Body of pancreas (tissue), 4 donors: ENCODE results near the gene PEX14. TPM values are rescaled to one million over a fixed set of nuclear protein-coding genes. Genes with fewer than 3 reads are reported as not detected.

Experiments used
- ATAC-seq: fragments of 150-250 bp; one replicate; pipeline ENCODE4 v1.9.1; 2016
- DNase-seq, 4 donors: peaks; one replicate each; pipeline ENCODE4 v3.0.0-alpha.2; 2019
- H3K27ac ChIP-seq, 4 donors: fragments of 200-600 bp; sonication (generic); 1 replicate in 3 of 4; 2 replicates in 1 of 4; pipeline versions ENCODE4 v1.5.1 to v1.6.1; 2016 to 2019; ENCODE audit warnings: mild to moderate bottlenecking in 1 of 4, mixed read lengths in 1 of 4, moderate library complexity in 1 of 4
- H3K27me3 ChIP-seq, 2 donors: fragments of 200-600 bp; sonication (generic); one replicate each; pipeline ENCODE4 v1.6.0; 2016; ENCODE audit warnings: mild to moderate bottlenecking in 1 of 2
- H3K36me3 ChIP-seq, 2 donors: fragments of 200-600 bp; sonication (generic); replicated peaks in 1 of 2; 2 replicates each; pipeline ENCODE4 v1.5.1; 2016; ENCODE audit warnings: low read depth in 2 of 2; ENCODE audit not compliant: insufficient read depth in 1 of 2
- H3K4me1 ChIP-seq: fragments of 200-600 bp; sonication (generic); one replicate; pipeline ENCODE4 v1.6.0; 2016
- H3K4me3 ChIP-seq, 2 donors: fragments of 200-600 bp; sonication (generic); 1 replicate in 1 of 2; 2 replicates in 1 of 2; pipeline ENCODE4 v1.5.1; 2016 to 2019
- H3K9me3 ChIP-seq, 3 donors: fragments of 200-600 bp; sonication (generic); 1 replicate in 2 of 3; 2 replicates in 1 of 3; pipeline ENCODE4 v1.5.1; 2016
- CTCF ChIP-seq, 7 experiments: fragments of 450-650 bp in 4 of 7; fragments of 200-600 bp in 3 of 7; sonication (generic) in 3 of 7; IDR thresholded peaks; one replicate each; pipeline ENCODE4 v1.5.1; 2016 to 2019; ENCODE audit warnings: antibody characterized with exemption in 7 of 7
- POLR2A ChIP-seq, 3 donors: fragments of 450-650 bp; IDR thresholded peaks; one replicate each; pipeline ENCODE4 v1.6.1; 2016; ENCODE audit warnings: antibody characterized with exemption in 3 of 3, mild to moderate bottlenecking in 2 of 3
- WGBS, 2 donors: methylation state at CpG; one replicate each; pipeline ENCODE4 v1.1.5; 2017; 5-methylcytosine and 5-hydroxymethylcytosine counted together
- intact Hi-C: fragments of 100-400 bp; cut with DNase I; formaldehyde crosslinking; loops from one replicate; pipeline ENCODE4 v1.15.1; 2023
- total RNA-seq, 2 donors: library from RNA; depleted of rRNA; stranded (reverse); fragments of >200 nt; gene quantifications; one replicate each; pipeline ENCODE4 v1.1.0, GENCODE V29; 2016

The PEX14 gene
- total RNA-seq, 2 donors from 2014 or later = 8.6 to 8.8 TPM

DNA sequence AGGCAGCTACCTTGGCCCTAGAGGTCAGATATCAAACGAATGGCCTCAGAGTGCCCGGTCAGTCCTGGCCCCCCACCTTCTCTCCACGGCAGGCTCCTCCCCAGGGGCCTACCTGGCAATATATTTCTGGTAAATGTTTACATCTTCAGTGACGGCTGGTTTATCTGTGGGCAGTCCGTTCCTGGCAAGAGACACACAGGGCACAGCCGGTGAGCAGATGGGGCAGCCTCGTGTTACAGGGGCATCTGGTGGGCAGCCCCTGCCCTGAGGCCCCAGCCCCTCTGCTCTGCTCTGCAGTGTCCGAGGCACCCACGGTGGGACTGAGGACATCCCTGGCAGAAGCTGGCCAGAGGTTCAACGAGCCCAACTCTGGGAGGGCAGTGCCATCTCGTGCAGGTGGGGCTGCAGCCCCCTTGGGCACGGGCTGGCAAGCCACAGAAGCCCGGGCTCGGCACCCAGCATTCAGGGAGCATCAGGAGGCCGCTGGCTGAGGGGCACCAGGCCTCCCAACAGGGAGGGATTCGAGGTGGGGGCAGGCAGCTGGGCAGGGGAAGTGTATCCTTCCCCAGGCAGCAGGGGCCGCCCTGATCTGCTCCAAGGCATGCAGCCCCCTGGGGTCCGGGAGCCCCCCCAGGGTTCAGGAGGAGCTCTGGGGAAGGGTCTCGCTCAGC, 183.8 kb downstream of the PEX14 start:
- intact Hi-C loops = no loop called here

GRCh38 chr1:10659218-10659617, 184.5 kb downstream of the PEX14 start:
- no peaks in the 10 kb centered on the region for H3K27me3 ChIP-seq
- WGBS, 2 donors = 92 to 95% methylated on average over 17 to 18 of the region's 18 CpGs
- H3K27ac ChIP-seq = no peak overlapping the region
- H3K4me1 ChIP-seq = peaks cover 13% of the 10 kb centered on the region
- DNase-seq (no peak), ATAC-seq (no peak)
- intact Hi-C loops = no loop called here
- TF ChIP-seq CTCF (IDR thresholded peaks at IDR 0.05) (no peak), POLR2A (IDR thresholded peaks at IDR 0.05) (no peak)
- no peak overlapping the region for H3K4me3 ChIP-seq
- peaks cover 0 to 8% of the 10 kb centered on the region in 2 donors for H3K36me3 ChIP-seq
- no peaks in the 10 kb centered on the region for H3K9me3 ChIP-seq

More for the DNA sequence above, 183.8 kb downstream of the PEX14 start:
- no peak overlapping the region for H3K27ac ChIP-seq
- H3K9me3 ChIP-seq = no peaks in the 10 kb centered on the region
- peaks cover 6% of the 10 kb centered on the region for H3K4me1 ChIP-seq
- TF ChIP-seq POLR2A (IDR thresholded peaks at IDR 0.05) (no peak), CTCF (IDR thresholded peaks at IDR 0.05) (no peak)
- H3K27me3 ChIP-seq = no peaks in the 10 kb centered on the region
- no peak for ATAC-seq
- WGBS, 2 donors = 77 to 81% methylated on average over 11 to 17 of the region's 19 CpGs
- no peak overlapping the region for H3K4me3 ChIP-seq
- DNase-seq = no peak
- peaks cover 0 to 13% of the 10 kb centered on the region in 2 donors for H3K36me3 ChIP-seq

GRCh38 chr1:10659646-10660540, 185.1 kb downstream of the PEX14 start:
- TF ChIP-seq CTCF (IDR thresholded peaks at IDR 0.05) (no peak), POLR2A (IDR thresholded peaks at IDR 0.05) (no peak)
- intact Hi-C loops = no loop called here
- ATAC-seq (no peak), DNase-seq (no peak)
- Histone ChIP-seq H3K27ac (no peak overlapping the region), H3K9me3 (no peaks in the 10 kb centered on the region), H3K27me3 (no peaks in the 10 kb centered on the region), H3K4me3 (no peak overlapping the region), H3K36me3 (peaks cover 0 to 8% of the 10 kb centered on the region in 2 donors), H3K4me1 (peaks cover 16% of the 10 kb centered on the region)
- 91 to 92% methylated on average over 40 to 51 of the region's 52 CpGs for WGBS, 2 donors

DNA sequence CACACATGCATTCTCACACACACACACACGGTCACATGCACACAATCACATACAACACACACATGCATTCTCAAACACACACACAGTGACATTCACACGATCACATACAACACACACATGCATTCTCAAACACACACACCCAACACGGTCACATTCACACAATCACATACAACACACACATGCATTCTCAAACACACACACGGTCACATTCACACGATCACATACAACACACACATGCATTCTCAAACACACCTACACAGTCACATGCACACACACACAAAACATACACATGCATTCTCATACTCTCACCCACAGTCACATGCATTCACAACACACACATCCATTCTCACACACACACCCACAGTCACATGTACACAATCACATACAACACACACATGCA, 186.7 kb downstream of the PEX14 start:
- WGBS, 2 donors = 88% methylated on average over 5 of the region's 5 CpGs
- Histone ChIP-seq H3K9me3 (no peaks in the 10 kb centered on the region), H3K27me3 (no peaks in the 10 kb centered on the region), H3K4me1 (peaks cover 32% of the 10 kb centered on the region), H3K36me3 (peaks cover 0 to 8% of the 10 kb centered on the region in 2 donors), H3K4me3 (no peak overlapping the region), H3K27ac (no peak overlapping the region)
- ATAC-seq (no peak), DNase-seq (no peak)
- TF ChIP-seq CTCF (IDR thresholded peaks at IDR 0.05) (no peak), POLR2A (IDR thresholded peaks at IDR 0.05) (no peak)
- intact Hi-C loops = no loop called here
